AG04450 (cell line): ENCODE data around the gene CDH15. TPM values are rescaled to one million over a fixed set of nuclear protein-coding genes. Genes with fewer than 3 reads are reported as not detected.

Experiments used
- CTCF ChIA-PET: fragments of 300-600, 350-600 bp; formaldehyde crosslinking; extraction: SDS; loops from one replicate; lab custom pipeline; 2022; ENCODE audit warnings: antibody characterized with exemption, inconsistent platforms; lab: Charles Lee
- POLR2A ChIA-PET: fragments of 350-600 bp; formaldehyde crosslinking; extraction: SDS; loops from one replicate; lab custom pipeline; 2021; ENCODE audit warnings: antibody characterized with exemption, inconsistent platforms; lab: Yijun Ruan, JAX
- DNase-seq: peaks from one replicate; pipeline ENCODE4 v3.0.0-alpha.2; 2011; ENCODE audit warnings: low read depth, low spot score
- H3K27ac ChIP-seq: one replicate; pipeline ENCODE4 v1.5.1; 2012; ENCODE audit warnings: low read depth, low read length, control low read depth
- H3K27me3 ChIP-seq: one replicate; pipeline ENCODE4 v1.6.0; 2012; ENCODE audit warnings: low read length; ENCODE audit not compliant: control insufficient read depth, insufficient read depth
- H3K4me3 ChIP-seq: 2 replicates; pipeline ENCODE4 v1.5.1; 2011; ENCODE audit warnings: mild to moderate bottlenecking, low read depth, low read length, control low read depth
- H3K9me3 ChIP-seq: 2 replicates; pipeline ENCODE4 v1.5.1; 2012; ENCODE audit warnings: low read length; ENCODE audit not compliant: control insufficient read depth, insufficient read depth
- CTCF ChIP-seq: IDR thresholded peaks from 2 replicates; pipeline ENCODE4 v1.5.1; 2011; ENCODE audit warnings: low read depth, low read length, control low read depth, inconsistent platforms
- polyA plus RNA-seq: library from polyadenylated mRNA; depleted of rRNA; stranded (reverse); fragments of >200 nt; gene quantifications from 2 replicates; pipeline ENCODE4 v1.2.3, GENCODE V29; 2011

CDH15 gene
- polyA plus RNA-seq, 1 experiment, result 0.12 TPM

DNA sequence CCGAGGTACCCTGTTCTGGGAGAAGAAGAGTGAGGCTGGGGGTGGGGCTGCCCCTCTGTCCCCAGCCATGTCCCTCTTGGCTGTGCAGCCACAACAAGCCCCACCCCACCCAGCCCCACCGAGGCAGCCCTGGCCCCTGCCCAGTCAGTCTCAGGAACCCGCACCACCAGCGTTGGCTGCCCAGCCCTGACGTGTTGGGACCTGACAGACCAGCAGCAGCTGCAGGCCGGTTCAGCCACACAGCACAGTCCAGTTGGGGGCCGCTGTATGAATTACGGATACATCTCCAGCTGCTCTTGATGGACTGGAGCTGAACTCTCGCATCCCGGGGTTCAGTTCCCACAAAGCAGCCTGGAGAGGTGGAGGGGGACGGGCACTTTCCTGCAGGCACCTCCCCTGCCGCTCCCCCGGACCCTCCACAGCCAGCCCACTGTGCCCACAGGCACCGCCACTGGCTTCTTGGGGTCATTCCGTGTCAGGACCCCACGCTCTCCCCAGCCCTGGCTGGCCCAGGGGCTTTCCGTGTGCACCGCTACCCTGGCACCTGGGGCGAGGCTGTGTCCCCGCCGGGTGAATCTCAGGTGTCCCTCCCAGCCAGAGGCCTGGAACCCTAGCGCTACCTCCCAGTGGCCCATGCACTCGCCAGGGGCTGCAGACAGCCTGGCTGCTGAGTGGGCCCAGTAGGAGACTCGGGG is 7.1 kb downstream of the CDH15 start:
- peaks cover 4% of the 10 kb centered on the region; the same call in 1 of the 2 replicates for H3K9me3 ChIP-seq
- peaks cover 47% of the 10 kb centered on the region for H3K27me3 ChIP-seq
- no peak for TF ChIP-seq CTCF
- no peak overlapping the region for H3K4me3 ChIP-seq
- CTCF ChIA-PET, result interaction anchor here (1.8 kb wide), 1 partner anchor 11 kb away, joined by 4 read pairs; no protein-coding TSS in a partner anchor
- POLR2A ChIA-PET, result no interaction called here
- no peak overlapping the region for H3K27ac ChIP-seq
- DNase-seq, result no peak

DNA sequence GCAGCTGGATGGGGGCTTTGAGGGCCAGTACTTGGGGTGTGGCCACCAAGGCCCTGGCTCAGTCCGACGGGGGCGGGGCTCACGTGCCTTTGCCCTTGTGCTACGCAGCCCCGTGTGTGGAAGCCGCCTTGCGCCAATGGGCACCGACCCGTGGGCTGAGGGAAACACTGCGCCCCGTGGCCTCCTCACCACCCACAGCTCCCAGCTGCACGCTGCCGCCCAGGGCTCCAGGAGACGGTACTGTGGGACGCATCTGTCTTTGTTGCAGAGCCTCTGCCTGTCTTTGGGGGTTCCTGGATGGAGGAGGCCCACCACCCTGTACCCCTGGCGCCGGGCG is 7.6 kb downstream of the CDH15 start:
- H3K27ac ChIP-seq, result no peak overlapping the region
- peaks cover 49% of the 10 kb centered on the region for H3K27me3 ChIP-seq
- H3K9me3 ChIP-seq, result peaks cover 4% of the 10 kb centered on the region; the same call in 1 of the 2 replicates
- no peak for TF ChIP-seq CTCF
- no peak overlapping the region for H3K4me3 ChIP-seq
- ChIA-PET CTCF (interaction anchor here (1.8 kb wide), 1 partner anchor 12 kb away, joined by 4 read pairs; no protein-coding TSS in a partner anchor), POLR2A (no interaction called here)
- no peak for DNase-seq

DNA sequence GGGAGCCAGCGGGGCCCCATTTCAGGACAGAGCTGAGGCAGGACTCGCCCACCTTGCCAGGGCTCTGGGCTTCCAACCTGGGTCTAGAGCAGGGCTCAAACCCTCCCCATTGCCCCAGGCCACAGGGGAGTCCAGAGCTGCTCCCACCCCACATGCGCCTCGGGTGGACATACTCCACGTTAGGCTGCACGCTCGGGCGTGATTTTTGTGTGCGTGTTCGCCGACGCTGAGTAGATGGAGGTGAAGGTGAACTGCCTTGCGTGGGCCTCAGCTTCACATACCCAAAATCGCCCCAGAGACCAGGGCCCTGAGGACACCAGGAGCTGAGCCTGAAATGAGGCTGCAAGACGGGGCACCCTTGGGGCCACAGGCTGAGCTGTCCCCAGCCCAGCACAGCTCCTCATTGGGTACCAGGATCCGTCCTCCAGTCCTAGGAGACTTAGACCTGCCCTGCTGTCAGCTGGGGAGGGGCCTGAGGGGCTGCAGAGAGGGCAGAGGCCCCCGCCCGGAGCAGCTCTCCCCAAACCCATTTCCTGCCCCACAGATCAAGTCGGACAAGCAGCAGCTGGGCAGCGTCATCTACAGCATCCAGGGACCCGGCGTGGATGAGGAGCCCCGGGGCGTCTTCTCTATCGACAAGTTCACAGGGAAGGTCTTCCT is 8.2 kb downstream of the CDH15 start:
- H3K9me3 ChIP-seq, result peaks cover 2% of the 10 kb centered on the region; the same call in 1 of the 2 replicates
- H3K27ac ChIP-seq, result no peak overlapping the region
- DNase-seq, result no peak
- no peak overlapping the region for H3K4me3 ChIP-seq
- ChIA-PET POLR2A (interaction anchor here (0.7 kb wide), 1 partner anchor 38 kb away, joined by 3 read pairs; the partner anchor contains the start of gene ZNF778), CTCF (interaction anchor here (1.8 kb wide), 1 partner anchor 13 kb away, joined by 4 read pairs; no protein-coding TSS in a partner anchor)
- TF ChIP-seq CTCF, result no peak
- H3K27me3 ChIP-seq, result peaks cover 47% of the 10 kb centered on the region

- H3K9me3 ChIP-seq, result peaks cover 10% of the 10 kb centered on the region; the same call in 1 of the 2 replicates
- no peak for TF ChIP-seq CTCF
- H3K4me3 ChIP-seq, result no peak overlapping the region
- ChIA-PET CTCF (interaction anchor here (0.7 to 1.4 kb wide), 2 partner anchors 16 to 22 kb away, joined by 4 to 5 read pairs; no protein-coding TSS in a partner anchor), POLR2A (no interaction called here)
- peak overlapping the region; percentile 2 for H3K27ac ChIP-seq
- H3K27me3 ChIP-seq, result peaks cover 33% of the 10 kb centered on the region
- DNase-seq, result no peak
Measured at GRCh38 chr16:89183463-89183862, 11.9 kb downstream of the CDH15 start.
